WTC11 (cell line): Measurements from ENCODE around the gene DOK7. TPM values are rescaled to one million over a fixed set of nuclear protein-coding genes. Genes with fewer than 3 reads are reported as not detected.

Source experiments
- ATAC-seq: fragments of 200-7000 bp; cut with Tn5 transposase; 2 replicates; pipeline ENCODE4 v1.10.0; 2021; ENCODE audit warnings: mild to moderate bottlenecking, moderate library complexity
- CTCF ChIA-PET: fragments of 300-600 bp; sonication (Branson Sonifier 250); formaldehyde crosslinking; loops from one replicate; lab custom pipeline; 2021; ENCODE audit warnings: antibody characterized with exemption; lab: Charles Lee
- POLR2A ChIA-PET: fragments of 350-600 bp; sonication (Branson Sonifier 250); formaldehyde crosslinking; loops from one replicate; lab custom pipeline; 2021; ENCODE audit warnings: antibody characterized with exemption; lab: Charles Lee
- DNase-seq: peaks from one replicate; pipeline ENCODE4 v3.0.0; 2021; ENCODE audit warnings: low spot score
- H3K27ac Mint-ChIP-seq: 2 replicates; pipeline ENCODE4 v1.8.0; 2021; ENCODE audit warnings: mixed read lengths
- H3K27me3 Mint-ChIP-seq: 2 replicates; pipeline ENCODE4 v1.8.0; 2021; ENCODE audit warnings: low read depth, mild to moderate bottlenecking, moderate library complexity, mixed read lengths
- H3K36me3 Mint-ChIP-seq: 2 replicates; pipeline ENCODE4 v1.8.0; 2021; ENCODE audit warnings: mixed read lengths
- H3K4me1 Mint-ChIP-seq: 2 replicates; pipeline ENCODE4 v1.8.0; 2022; ENCODE audit warnings: mixed read lengths
- H3K4me3 Mint-ChIP-seq: 2 replicates; pipeline ENCODE4 v1.8.0; 2021; ENCODE audit warnings: mild to moderate bottlenecking, moderate library complexity, mixed read lengths
- H3K9me3 Mint-ChIP-seq: 2 replicates; pipeline ENCODE4 v1.8.0; 2021; ENCODE audit warnings: mixed read lengths
- CBFB ChIP-seq: sonication (generic); formaldehyde crosslinking; IDR thresholded peaks from 2 replicates; pipeline ENCODE4 v1.8.1; 2022; ENCODE audit warnings: mild to moderate bottlenecking, low read depth, missing genetic modification reagents
- CREB1 ChIP-seq: sonication (generic); formaldehyde crosslinking; IDR thresholded peaks from 2 replicates; pipeline ENCODE4 v1.8.0; 2023; ENCODE audit warnings: mild to moderate bottlenecking, missing genetic modification reagents
- E2F1 ChIP-seq: sonication (generic); formaldehyde crosslinking; IDR thresholded peaks from 2 replicates; pipeline ENCODE4 v1.8.0; 2022; ENCODE audit warnings: mild to moderate bottlenecking, missing genetic modification reagents
- IRF1 ChIP-seq: sonication (generic); formaldehyde crosslinking; IDR thresholded peaks from 2 replicates; pipeline ENCODE4 v1.8.0; 2023; ENCODE audit warnings: missing genetic modification reagents
- IRF2 ChIP-seq: sonication (generic); formaldehyde crosslinking; IDR thresholded peaks from 2 replicates; pipeline ENCODE4 v1.8.0; 2022; ENCODE audit warnings: low read depth, missing genetic modification reagents, borderline replicate concordance
- NR1H2 ChIP-seq: sonication (generic); formaldehyde crosslinking; IDR thresholded peaks from 2 replicates; pipeline ENCODE4 v1.9.0; 2021; ENCODE audit warnings: mild to moderate bottlenecking, moderate library complexity, missing genetic modification reagents
- NR3C1 ChIP-seq: sonication (generic); formaldehyde crosslinking; conservative IDR thresholded peaks from 2 replicates; pipeline ENCODE4 v1.8.1; 2023; ENCODE audit warnings: low read depth, mild to moderate bottlenecking, missing genetic modification reagents
- SOX15 ChIP-seq: fragments of 250-450 bp; sonication (Bioruptor Pico); IDR thresholded peaks from 2 replicates; pipeline ENCODE4 v1.9.0; 2021; ENCODE audit warnings: mild to moderate bottlenecking
- TCF7 ChIP-seq: sonication (generic); formaldehyde crosslinking; IDR thresholded peaks from 2 replicates; pipeline ENCODE4 v1.8.0; 2022; ENCODE audit warnings: mild to moderate bottlenecking, low read depth, missing genetic modification reagents, moderate library complexity
- TEAD4 ChIP-seq: sonication (generic); formaldehyde crosslinking; IDR thresholded peaks from 2 replicates; pipeline ENCODE4 v1.8.0; 2022; ENCODE audit warnings: mild to moderate bottlenecking, missing genetic modification reagents
- total RNA-seq: library from RNA; stranded (reverse); gene quantifications from 3 replicates; pipeline ENCODE4 v1.2.3, GENCODE V29; 2021
- TF ChIP-seq, protein P1 (sequence below): sonication (generic); formaldehyde crosslinking; IDR thresholded peaks from 2 replicates; pipeline ENCODE4 v1.8.1; 2023; ENCODE audit warnings: mild to moderate bottlenecking, missing genetic modification reagents, moderate library complexity
- TF ChIP-seq, protein P2 (sequence below): sonication (generic); formaldehyde crosslinking; IDR thresholded peaks from 2 replicates; pipeline ENCODE4 v1.8.1; 2022; ENCODE audit warnings: low read depth, mild to moderate bottlenecking, moderate library complexity, missing genetic modification reagents, borderline replicate concordance
- TF ChIP-seq, protein P3 (sequence below): fragments of 250-450 bp; sonication (Bioruptor Pico); conservative IDR thresholded peaks from 2 replicates; pipeline ENCODE4 v1.9.0; 2021; ENCODE audit warnings: mild to moderate bottlenecking
- TF ChIP-seq, protein P4 (sequence below): sonication (generic); formaldehyde crosslinking; IDR thresholded peaks from 2 replicates; pipeline ENCODE4 v1.8.0; 2022; ENCODE audit warnings: mild to moderate bottlenecking, missing genetic modification reagents

DOK7 gene
- total RNA-seq, 1 experiment from 2014 or later = 0.22 TPM

- Mint-ChIP-seq H3K9me3 (no peaks in the 10 kb centered on the region), H3K27ac (no peak overlapping the region), H3K4me1 (no peaks in the 10 kb centered on the region), H3K36me3 (no peaks in the 10 kb centered on the region), H3K4me3 (no peak overlapping the region), H3K27me3 (no peaks in the 10 kb centered on the region)
- ATAC-seq (no peak), DNase-seq (no peak)
- TF ChIP-seq IRF2 (CRISPR knock-in tag) = no peak
- no peak for TF ChIP-seq SOX15 (CRISPR knock-in tag)
- TF ChIP-seq, protein P1, sequence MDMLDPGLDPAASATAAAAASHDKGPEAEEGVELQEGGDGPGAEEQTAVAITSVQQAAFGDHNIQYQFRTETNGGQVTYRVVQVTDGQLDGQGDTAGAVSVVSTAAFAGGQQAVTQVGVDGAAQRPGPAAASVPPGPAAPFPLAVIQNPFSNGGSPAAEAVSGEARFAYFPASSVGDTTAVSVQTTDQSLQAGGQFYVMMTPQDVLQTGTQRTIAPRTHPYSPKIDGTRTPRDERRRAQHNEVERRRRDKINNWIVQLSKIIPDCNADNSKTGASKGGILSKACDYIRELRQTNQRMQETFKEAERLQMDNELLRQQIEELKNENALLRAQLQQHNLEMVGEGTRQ (CRISPR knock-in tag) = no peak
- TF ChIP-seq TEAD4 = no peak
- no peak for TF ChIP-seq CBFB (CRISPR knock-in tag)
- TF ChIP-seq TCF7 (CRISPR knock-in tag) = no peak
- TF ChIP-seq E2F1 = no peak
- ChIA-PET CTCF (interaction anchor here (0.8 to 5.0 kb wide), 5 partner anchors 10 to 95 kb away, joined by 3 to 35 read pairs (median 3); no protein-coding TSS in a partner anchor), POLR2A (no interaction called here)
Measured at GRCh38 chr4:3440979-3441500, 22.1 kb upstream of the DOK7 start.

- H3K4me3 Mint-ChIP-seq = no peak within 1 kb of the TSS
- ChIA-PET CTCF (interaction anchor here (0.6 to 5.0 kb wide), 7 partner anchors 10 to 123 kb away, joined by 3 to 42 read pairs (median 4); no protein-coding TSS in a partner anchor), POLR2A (no interaction called here)
- H3K36me3 Mint-ChIP-seq = no peaks in the 10 kb centered on the region
- no peak within 1 kb of the TSS for H3K27ac Mint-ChIP-seq
- ATAC-seq (no peak), DNase-seq (no peak)
- no peaks in the 10 kb centered on the region for H3K27me3 Mint-ChIP-seq
- TF ChIP-seq CREB1 (CRISPR knock-in tag) (no peak), NR1H2 (CRISPR knock-in tag) (no peak), IRF1 (CRISPR knock-in tag) (no peak), NR3C1 (CRISPR knock-in tag) (no peak)
- TF ChIP-seq, protein P2, sequence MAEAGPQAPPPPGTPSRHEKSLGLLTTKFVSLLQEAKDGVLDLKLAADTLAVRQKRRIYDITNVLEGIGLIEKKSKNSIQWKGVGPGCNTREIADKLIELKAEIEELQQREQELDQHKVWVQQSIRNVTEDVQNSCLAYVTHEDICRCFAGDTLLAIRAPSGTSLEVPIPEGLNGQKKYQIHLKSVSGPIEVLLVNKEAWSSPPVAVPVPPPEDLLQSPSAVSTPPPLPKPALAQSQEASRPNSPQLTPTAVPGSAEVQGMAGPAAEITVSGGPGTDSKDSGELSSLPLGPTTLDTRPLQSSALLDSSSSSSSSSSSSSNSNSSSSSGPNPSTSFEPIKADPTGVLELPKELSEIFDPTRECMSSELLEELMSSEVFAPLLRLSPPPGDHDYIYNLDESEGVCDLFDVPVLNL (CRISPR knock-in tag) = no peak
- TF ChIP-seq, protein P3, sequence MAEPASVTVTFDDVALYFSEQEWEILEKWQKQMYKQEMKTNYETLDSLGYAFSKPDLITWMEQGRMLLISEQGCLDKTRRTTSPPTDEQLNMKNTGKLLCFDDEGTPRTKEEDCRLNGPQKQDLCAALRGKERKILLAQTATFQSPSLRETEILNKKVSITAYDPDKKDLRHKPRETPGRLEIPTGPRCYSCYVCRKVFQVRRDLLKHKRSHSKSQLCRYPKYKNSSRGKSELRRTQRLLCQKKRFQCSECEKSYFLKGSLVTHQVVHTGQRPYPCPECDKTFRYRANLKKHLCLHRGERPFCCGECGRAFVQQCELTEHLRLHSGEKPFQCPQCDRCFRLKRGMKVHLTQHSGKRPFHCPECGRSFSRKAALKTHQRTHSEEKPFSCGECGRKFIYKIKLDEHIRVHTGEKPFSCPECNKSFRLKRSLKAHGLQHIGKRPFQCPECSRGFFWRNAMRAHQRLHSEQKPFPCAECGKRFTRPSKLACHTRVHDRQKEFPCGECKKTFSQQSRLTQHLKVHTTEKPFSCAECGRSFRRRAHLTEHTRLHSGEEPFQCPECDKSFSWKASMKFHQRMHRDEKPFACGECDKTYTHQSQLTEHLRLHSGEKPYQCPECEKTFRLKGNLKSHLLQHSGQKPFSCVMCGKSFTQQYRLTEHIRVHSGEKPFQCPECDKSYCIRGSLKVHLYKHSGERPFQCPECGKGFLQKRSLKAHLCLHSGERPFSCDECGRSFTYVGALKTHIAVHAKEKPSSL = no peak
- TF ChIP-seq, protein P4, sequence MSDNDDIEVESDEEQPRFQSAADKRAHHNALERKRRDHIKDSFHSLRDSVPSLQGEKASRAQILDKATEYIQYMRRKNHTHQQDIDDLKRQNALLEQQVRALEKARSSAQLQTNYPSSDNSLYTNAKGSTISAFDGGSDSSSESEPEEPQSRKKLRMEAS = no peak
- no peaks in the 10 kb centered on the region for H3K4me1 Mint-ChIP-seq
- H3K9me3 Mint-ChIP-seq = no peaks in the 10 kb centered on the region
Measured at GRCh38 chr4:3441501-3442459, 21.3 kb upstream of the DOK7 start, which contains the start of gene HGFAC. HGFAC (plus strand) TSS chr4:3441968; CDS start chr4:3442002, 34 bp downstream.
